HG03039 (cell line): ENCODE data around the gene CACNA2D3.

Experiments
- ATAC-seq: cut with Tn5 transposase; IDR thresholded peaks from one replicate; pipeline ENCODE4 v1.9.1; 2021; ENCODE audit warnings: mild to moderate bottlenecking, moderate library complexity; ENCODE audit not compliant: unreplicated experiment

Gene CACNA2D3

GRCh38 chr3:54858093-54858785 is 735.9 kb downstream of the CACNA2D3 start:
- ATAC-seq = no peak

GRCh38 chr3:54859184-54859583 is 736.8 kb downstream of the CACNA2D3 start:
- no peak for ATAC-seq

GRCh38 chr3:54861248-54862067 is 739.1 kb downstream of the CACNA2D3 start:
- no peak for ATAC-seq

GRCh38 chr3:54862526-54862925 is 740.2 kb downstream of the CACNA2D3 start:
- no peak for ATAC-seq

- no peak for ATAC-seq
Measured at GRCh38 chr3:54863366-54863765, 741.0 kb downstream of the CACNA2D3 start.

GRCh38 chr3:54863786-54864185 is 741.4 kb downstream of the CACNA2D3 start:
- ATAC-seq = no peak

GRCh38 chr3:54865316-54865715 is 743.0 kb downstream of the CACNA2D3 start:
- ATAC-seq = no peak

GRCh38 chr3:54866251-54866650 is 743.9 kb downstream of the CACNA2D3 start:
- ATAC-seq = no peak

- ATAC-seq = no peak
Measured at GRCh38 chr3:54870423-54870822, 748.1 kb downstream of the CACNA2D3 start.

- ATAC-seq = no peak
Measured at GRCh38 chr3:54871867-54872266, 749.5 kb downstream of the CACNA2D3 start.

- ATAC-seq = no peak
Measured at GRCh38 chr3:54873059-54874010, 751.0 kb downstream of the CACNA2D3 start.

GRCh38 chr3:54874816-54875556 is 752.6 kb downstream of the CACNA2D3 start:
- no peak for ATAC-seq

- no peak for ATAC-seq
Measured at GRCh38 chr3:54875596-54876268, 753.4 kb downstream of the CACNA2D3 start.

GRCh38 chr3:54876694-54877093 is 754.3 kb downstream of the CACNA2D3 start:
- ATAC-seq = no peak

GRCh38 chr3:54877730-54878129 is 755.4 kb downstream of the CACNA2D3 start:
- ATAC-seq = no peak

- ATAC-seq = no peak
Measured at GRCh38 chr3:54878145-54878544, 755.8 kb downstream of the CACNA2D3 start.

GRCh38 chr3:54882129-54882833 is 759.9 kb downstream of the CACNA2D3 start:
- no peak for ATAC-seq

GRCh38 chr3:54888162-54888561 is 765.8 kb downstream of the CACNA2D3 start:
- no peak for ATAC-seq

GRCh38 chr3:54888873-54889272 is 766.5 kb downstream of the CACNA2D3 start:
- ATAC-seq = no peak
